ENCODE results near the gene PPM1A.

DNA sequence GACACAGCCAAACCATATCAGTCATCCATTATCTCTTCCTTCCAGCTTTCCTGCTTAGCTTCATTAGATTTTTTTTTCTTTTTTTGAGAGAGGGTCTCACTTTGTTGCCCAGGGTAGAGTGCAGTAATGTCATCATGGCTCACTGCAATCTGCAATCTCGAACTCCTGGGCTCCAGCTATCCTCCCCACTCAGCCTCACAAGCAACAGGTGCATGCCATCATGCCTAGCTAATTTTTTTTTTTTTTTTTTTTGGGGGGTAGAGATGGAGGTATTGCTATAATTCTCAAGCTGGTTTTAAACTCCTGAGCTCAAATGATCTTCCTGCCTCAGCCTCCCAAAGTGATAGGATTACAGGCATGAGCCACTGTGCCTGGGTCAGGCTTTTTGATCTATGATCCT lies 38.3 kb upstream of the PPM1A start:
- no peak for TF ChIP-seq CTCF (IDR thresholded peaks at IDR 0.05)
- no peak for TF ChIP-seq POLR2A (IDR thresholded peaks at IDR 0.05; ENCODE audit: low read depth)
- TF ChIP-seq POLR2AphosphoS5 (IDR thresholded peaks at IDR 0.05): no peak
